Measurements from ENCODE around the gene SUPT3H. TPM values are rescaled to one million over a fixed set of nuclear protein-coding genes. Genes with fewer than 3 reads are reported as not detected.

SUPT3H gene
- total and polyA plus RNA-seq, 2 of the 8 experiments (the other 6 are each of a cell fraction or from before 2014, with no cell fraction given): 18.8 to 23.0 TPM

DNA sequence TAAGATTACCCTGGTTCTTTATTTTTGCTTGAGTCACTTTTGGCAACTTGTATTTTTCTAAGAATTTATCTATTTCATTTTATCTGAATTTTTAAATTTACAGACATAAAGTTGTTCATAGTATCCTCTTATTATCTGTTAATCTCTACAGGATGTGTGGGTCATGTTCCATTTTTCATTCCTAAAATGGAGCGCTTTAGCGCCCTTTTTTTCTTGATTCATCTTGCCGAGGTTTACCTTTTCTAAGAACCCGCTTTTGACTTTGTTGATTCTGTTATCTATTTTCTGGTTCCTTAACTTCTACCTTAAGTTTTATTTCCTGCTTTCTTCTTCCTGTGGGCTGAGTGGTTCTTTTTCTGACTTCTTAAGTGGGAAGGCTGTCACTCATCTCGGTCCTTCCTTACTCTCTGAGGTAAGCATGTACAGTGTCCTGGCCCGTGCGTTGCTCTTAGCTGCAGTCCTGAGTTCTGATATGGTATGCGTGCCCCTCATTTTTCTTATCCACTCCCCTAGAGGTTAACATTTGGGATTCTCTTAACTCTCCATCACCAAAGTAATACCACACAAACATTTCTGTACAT, 590.4 kb downstream of the SUPT3H start (continued):
- TF ChIP-seq CHD7 (IDR thresholded peaks at IDR 0.05; ENCODE audit: insufficient replicate concordance, low read length) (no peak), PHF8 (conservative IDR thresholded peaks at IDR 0.05; ENCODE audit: low read depth, low read length) (no peak), JUN (IDR thresholded peaks at IDR 0.05; ENCODE audit: low read depth, low read length) (no peak), RBBP5 (IDR thresholded peaks at IDR 0.05; ENCODE audit: borderline replicate concordance, low read depth, low read length) (no peak), EP300 (IDR thresholded peaks at IDR 0.05; ENCODE audit: borderline replicate concordance in 1 of 2, low read depth in 2 of 2, low read length in 2 of 2) (no peak), EZH2 (IDR thresholded peaks at IDR 0.05; ENCODE audit: low read depth, low read length, severe bottlenecking) (no peak)
